Left lung (tissue), 10 donors: ENCODE results near the gene TRIM5. TPM values are rescaled to one million over a fixed set of nuclear protein-coding genes. Genes with fewer than 3 reads are reported as not detected.

Source experiments
- ATAC-seq: fragments of 200-7000 bp; cut with Tn5 transposase; one replicate; pipeline ENCODE4 v1.9.1; 2020; ENCODE audit warnings: moderate library complexity
- DNase-seq, 4 donors: peaks; one replicate each; pipeline ENCODE4 v3.0.0-alpha.2; 2013 to 2020
- H3K27ac ChIP-seq, 2 donors: fragments of 200-600 bp; sonication (generic) in 1 of 2; one replicate each; pipeline versions ENCODE4 v1.5.0 to v1.8.0; 2020 to 2021
- H3K27me3 ChIP-seq, 2 donors: fragments of 200-600 bp; sonication (generic) in 1 of 2; one replicate each; pipeline versions ENCODE4 v1.5.0 to v1.8.0; 2020 to 2021
- H3K36me3 ChIP-seq, 2 donors: fragments of 200-600 bp; sonication (generic) in 1 of 2; one replicate each; pipeline versions ENCODE4 v1.5.0 to v1.8.0; 2020 to 2021
- H3K4me1 ChIP-seq, 2 donors: fragments of 200-600 bp; one replicate each; pipeline ENCODE4 v1.8.0; 2021
- H3K4me3 ChIP-seq, 2 donors: fragments of 200-600 bp; sonication (generic) in 1 of 2; one replicate each; pipeline versions ENCODE4 v1.5.0 to v1.8.0; 2020 to 2021; ENCODE audit warnings: mild to moderate bottlenecking in 1 of 2
- H3K9me3 ChIP-seq, 2 donors: fragments of 200-600 bp; sonication (generic) in 1 of 2; one replicate each; pipeline versions ENCODE4 v1.5.0 to v1.8.0; 2020 to 2021
- CTCF ChIP-seq, 2 donors: fragments of 200-600 bp; sonication (generic) in 1 of 2; IDR thresholded peaks; one replicate each; pipeline versions ENCODE4 v1.5.0 to v1.8.0; 2021; ENCODE audit warnings: antibody characterized with exemption in 2 of 2
- intact Hi-C, 2 donors: fragments of 100-400 bp; cut with DNase I; formaldehyde crosslinking; loops; one replicate each; pipeline versions ENCODE4 v1.11.2 to v1.14.2; 2022
- polyA plus RNA-seq, 6 donors: library from polyadenylated mRNA; unstranded; fragments of 120-200 nt; gene quantifications; one replicate each; pipeline ENCODE4 v1.2.1, GENCODE V29; 2013; ENCODE audit not compliant: insufficient read length in 6 of 6
- total RNA-seq, 2 donors: library from RNA; stranded (reverse); fragmentation: NEBNext Ultra II Directional; extraction: Animal tissue kit (Norgen Biotek cat#: 25700); gene quantifications; one replicate each; pipeline ENCODE4 v1.2.1, GENCODE V29; 2021
- donor health status: DM: no; HTN: yes; CAD: no.
- donor health status: DM: no; HTN: no; CAD: no.

TRIM5 gene
- total and polyA plus RNA-seq, 8 donors: 42.6 to 65.4 (median 58.6) TPM

GRCh38 chr11:5618807-5619206, 66.1 kb downstream of the TRIM5 start:
- no peak for TF ChIP-seq CTCF (IDR thresholded peaks at IDR 0.05)
- ATAC-seq (no peak), DNase-seq (no peak)
- no peak overlapping the region for H3K27ac ChIP-seq
- H3K4me3 ChIP-seq: no peak overlapping the region
- H3K36me3 ChIP-seq: no peaks in the 10 kb centered on the region
- H3K9me3 ChIP-seq: no peaks in the 10 kb centered on the region
- intact Hi-C loops: no loop called here
- H3K27me3 ChIP-seq: no peaks in the 10 kb centered on the region
- peaks cover 2 to 16% of the 10 kb centered on the region in 2 donors for H3K4me1 ChIP-seq

Other genes with a start within 250 kb of the TRIM5 start
- gene OR51I1, start 243.6 kb downstream of the TRIM5 start, total RNA-seq: not detected
- not detected for gene OR51I1, start 243.6 kb downstream of the TRIM5 start, polyA plus RNA-seq
- not detected for gene OR51I2, start 235.8 kb downstream of the TRIM5 start, total RNA-seq
- under 1 TPM in 2 of 6 donors, not detected in 4; 0.04 to 0.07 TPM for gene OR51I2, start 235.8 kb downstream of the TRIM5 start, polyA plus RNA-seq
- not detected for gene OR52D1, start 196.4 kb downstream of the TRIM5 start, total RNA-seq
- gene OR52D1, start 196.4 kb downstream of the TRIM5 start, polyA plus RNA-seq: under 1 TPM in 2 of 6 donors, not detected in 4; 0.13 to 0.18 TPM
- under 1 TPM; 0.23 to 0.37 TPM for gene UBQLN3, start 175.1 kb downstream of the TRIM5 start, total RNA-seq
- gene UBQLN3, start 175.1 kb downstream of the TRIM5 start, polyA plus RNA-seq: under 1 TPM in 1 of 6 donors, not detected in 5; 0.06 TPM
- gene UBQLNL, start 168.4 kb downstream of the TRIM5 start, total RNA-seq: under 1 TPM; 0.50 to 0.67 TPM
- gene UBQLNL, start 168.4 kb downstream of the TRIM5 start, polyA plus RNA-seq: 1 to 10 TPM; 1.2 to 2.2 (median 1.7) TPM
- gene OR52H1, start 136.5 kb downstream of the TRIM5 start, total RNA-seq: under 1 TPM; 0.32 to 0.45 TPM
- under 1 TPM in 3 of 6 donors, not detected in 3; 0.20 to 0.26 (median 0.20) TPM for gene OR52H1, start 136.5 kb downstream of the TRIM5 start, polyA plus RNA-seq
- not detected for gene OR52B6, start 104.2 kb downstream of the TRIM5 start, total RNA-seq
- under 1 TPM; 0.17 to 0.56 (median 0.42) TPM for gene OR52B6, start 104.2 kb downstream of the TRIM5 start, polyA plus RNA-seq
- gene TRIM6, start 88.4 kb downstream of the TRIM5 start, total RNA-seq: 1 to 10 TPM; 4.2 to 6.2 TPM
- gene TRIM6, start 88.4 kb downstream of the TRIM5 start, polyA plus RNA-seq: 1 to 10 TPM; 4.5 to 9.7 (median 6.5) TPM
- gene TRIM34, start 60.1 kb downstream of the TRIM5 start, total RNA-seq: 10 to 100 TPM in 1 of 2 donors, 1 to 10 TPM in 1; 9.1 to 10.2 TPM
- gene TRIM34, start 60.1 kb downstream of the TRIM5 start, polyA plus RNA-seq: 10 to 100 TPM; 20.9 to 31.7 (median 22.9) TPM
- 100 to 1,000 TPM; 122 to 137 TPM for gene TRIM22, start 4.7 kb upstream of the TRIM5 start, total RNA-seq
- 10 to 100 TPM; 23.1 to 28.3 (median 26.9) TPM for gene TRIM22, start 4.7 kb upstream of the TRIM5 start, polyA plus RNA-seq
- not detected for gene OR56B1, start 51.4 kb upstream of the TRIM5 start, total RNA-seq
- gene OR56B1, start 51.4 kb upstream of the TRIM5 start, polyA plus RNA-seq: not detected
- gene OR52N4, start 69.2 kb upstream of the TRIM5 start, total RNA-seq: under 1 TPM in 1 of 2 donors, not detected in 1; 0.37 TPM
- under 1 TPM in 1 of 6 donors, not detected in 5; 0.18 TPM for gene OR52N4, start 69.2 kb upstream of the TRIM5 start, polyA plus RNA-seq
- gene OR52N5, start 98.3 kb upstream of the TRIM5 start, total RNA-seq: not detected
- not detected for gene OR52N5, start 98.3 kb upstream of the TRIM5 start, polyA plus RNA-seq
- gene OR52N1, start 106.2 kb upstream of the TRIM5 start, total RNA-seq: not detected
- not detected for gene OR52N1, start 106.2 kb upstream of the TRIM5 start, polyA plus RNA-seq
- gene OR52N2, start 123.8 kb upstream of the TRIM5 start, total RNA-seq: not detected
- gene OR52N2, start 123.8 kb upstream of the TRIM5 start, polyA plus RNA-seq: under 1 TPM in 2 of 6 donors, not detected in 4; 0.16 to 0.18 TPM
- gene OR52E6, start 156.8 kb upstream of the TRIM5 start, total RNA-seq: not detected
- not detected for gene OR52E6, start 156.8 kb upstream of the TRIM5 start, polyA plus RNA-seq
- gene OR52E8, start 172.6 kb upstream of the TRIM5 start, total RNA-seq: not detected
- gene OR52E8, start 172.6 kb upstream of the TRIM5 start, polyA plus RNA-seq: not detected
- gene OR52E4, start 195.6 kb upstream of the TRIM5 start, total RNA-seq: not detected
- gene OR52E4, start 195.6 kb upstream of the TRIM5 start, polyA plus RNA-seq: not detected
- gene OR52E5, start 208.1 kb upstream of the TRIM5 start, total RNA-seq: not detected
- not detected for gene OR52E5, start 208.1 kb upstream of the TRIM5 start, polyA plus RNA-seq